ENCODE results near the gene FAM43B. TPM values are rescaled to one million over a fixed set of nuclear protein-coding genes. Genes with fewer than 3 reads are reported as not detected.

FAM43B gene
- polyA plus RNA-seq, 4 donors = 1.2 to 2.0 (median 1.7) TPM

GRCh38 chr1:20546637-20547036 lies 5.7 kb upstream of the FAM43B start:
- no peak for DNase-seq (ENCODE audit: low read depth in 4 of 4, low spot score in 2 of 4)

- DNase-seq (ENCODE audit: low read depth in 4 of 4, low spot score in 2 of 4) = no peak
Observed at GRCh38 chr1:20551161-20551560, 1.2 kb upstream of the FAM43B start.

- DNase-seq (ENCODE audit: low read depth in 4 of 4, low spot score in 2 of 4) = no peak
Observed at GRCh38 chr1:20552728-20553445, 514 bp downstream of the FAM43B start.

- no peak for DNase-seq (ENCODE audit: low read depth in 4 of 4, low spot score in 2 of 4)
Observed at GRCh38 chr1:20555025-20555757, 2.8 kb downstream of the FAM43B start.

GRCh38 chr1:20555758-20556120 lies 3.4 kb downstream of the FAM43B start:
- DNase-seq (ENCODE audit: low read depth in 4 of 4, low spot score in 2 of 4) = no peak

- DNase-seq (ENCODE audit: low read depth in 4 of 4, low spot score in 2 of 4) = no peak
Observed at GRCh38 chr1:20558191-20558590, 5.8 kb downstream of the FAM43B start.

GRCh38 chr1:20560966-20561365 lies 8.6 kb downstream of the FAM43B start:
- no peak for DNase-seq (ENCODE audit: low read depth in 4 of 4, low spot score in 2 of 4)

GRCh38 chr1:20565234-20565633 lies 12.9 kb downstream of the FAM43B start:
- no peak for DNase-seq (ENCODE audit: low read depth in 4 of 4, low spot score in 2 of 4)

GRCh38 chr1:20569523-20570098 lies 17.2 kb downstream of the FAM43B start:
- DNase-seq (ENCODE audit: low read depth in 4 of 4, low spot score in 2 of 4) = no peak

- no peak for DNase-seq (ENCODE audit: low read depth in 4 of 4, low spot score in 2 of 4)
Observed at GRCh38 chr1:20571427-20571826, 19.1 kb downstream of the FAM43B start.

GRCh38 chr1:20573987-20574386 lies 21.6 kb downstream of the FAM43B start:
- DNase-seq (ENCODE audit: low read depth in 4 of 4, low spot score in 2 of 4) = no peak

GRCh38 chr1:20574686-20575540 lies 22.5 kb downstream of the FAM43B start:
- peak in 2 of 4 donors; percentile 65 to 80 for DNase-seq (ENCODE audit: low read depth in 4 of 4, low spot score in 2 of 4)

GRCh38 chr1:20575541-20576336 lies 23.4 kb downstream of the FAM43B start:
- DNase-seq (ENCODE audit: low read depth in 4 of 4, low spot score in 2 of 4) = no peak

- no peak for DNase-seq (ENCODE audit: low read depth in 4 of 4, low spot score in 2 of 4)
Observed at GRCh38 chr1:20578062-20578461, 25.7 kb downstream of the FAM43B start.

GRCh38 chr1:20578721-20579395 lies 26.5 kb downstream of the FAM43B start:
- no peak for DNase-seq (ENCODE audit: low read depth in 4 of 4, low spot score in 2 of 4)

- DNase-seq (ENCODE audit: low read depth in 4 of 4, low spot score in 2 of 4) = no peak
Observed at GRCh38 chr1:20584890-20585289, 32.5 kb downstream of the FAM43B start.

GRCh38 chr1:20586953-20587660 lies 34.7 kb downstream of the FAM43B start:
- no peak for DNase-seq (ENCODE audit: low read depth in 4 of 4, low spot score in 2 of 4)

GRCh38 chr1:20587661-20588053 lies 35.3 kb downstream of the FAM43B start:
- no peak for DNase-seq (ENCODE audit: low read depth in 4 of 4, low spot score in 2 of 4)

- DNase-seq (ENCODE audit: low read depth in 4 of 4, low spot score in 2 of 4) = no peak
Observed at GRCh38 chr1:20588634-20589225, 36.4 kb downstream of the FAM43B start, which contains the start of gene CDA. Gene CDA (plus strand): TSS chr1:20589097. CDS start chr1:20589130, 33 bp downstream.

All from left renal cortex interstitium (tissue), 4 donors.